Panc1 (cell line): ENCODE data around the gene ZNF160. TPM values are rescaled to one million over a fixed set of nuclear protein-coding genes. Genes with fewer than 3 reads are reported as not detected.

ENCODE experiments used
- ATAC-seq: fragments of 200-7000 bp; cut with Tn5 transposase; 2 replicates; pipeline ENCODE4 v1.9.1; 2020; ENCODE audit warnings: mild to moderate bottlenecking, moderate library complexity
- BruUV-seq: library from RNA; stranded (reverse); fragments of 400-500 nt; replicated peaks from 2 replicates; lab custom pipeline; 2021; lab: Mats Ljungman, UMichigan
- CTCF ChIA-PET: fragments of 300-600 bp; sonication (Branson Sonifier 250); formaldehyde crosslinking; loops from one replicate; lab custom pipeline; 2022; ENCODE audit warnings: antibody characterized with exemption; lab: Charles Lee
- POLR2A ChIA-PET: fragments of 300-600 bp; sonication (Branson Sonifier 250); formaldehyde crosslinking; loops from one replicate; lab custom pipeline; 2022; ENCODE audit warnings: antibody characterized with exemption; lab: Charles Lee
- DNase-seq: peaks from one replicate; pipeline ENCODE4 v3.0.0-alpha.2; 2010; ENCODE audit warnings: low read depth, low spot score
- H3K27ac ChIP-seq: 2 replicates; pipeline ENCODE4 v1.5.1; 2011; ENCODE audit warnings: mild to moderate bottlenecking, low read length, inconsistent platforms
- H3K27me3 ChIP-seq: fragments of 200-500 bp; sonication (Bioruptor generic); 2 replicates; pipeline ENCODE4 v1.6.0; 2014; ENCODE audit warnings: low read length, inconsistent platforms; ENCODE audit not compliant: control insufficient read depth, insufficient read depth
- H3K36me3 ChIP-seq: fragments of 200-500 bp; sonication (Bioruptor generic); 2 replicates; pipeline ENCODE4 v1.5.1; 2014; ENCODE audit warnings: inconsistent platforms, mild to moderate bottlenecking, low read length, moderate library complexity; ENCODE audit not compliant: control insufficient read depth, insufficient read depth
- H3K4me1 ChIP-seq: 2 replicates; pipeline ENCODE4 v1.5.1; 2011; ENCODE audit warnings: inconsistent platforms, mild to moderate bottlenecking, low read length, moderate library complexity; ENCODE audit not compliant: control insufficient read depth, insufficient read depth
- H3K4me3 ChIP-seq, 2 experiments: 2 replicates each; pipeline ENCODE4 v1.5.1; 2011 to 2012; ENCODE audit warnings: low read depth in 2 of 2, low read length in 2 of 2, mild to moderate bottlenecking in 2 of 2, inconsistent platforms in 1 of 2, moderate library complexity in 1 of 2
- H3K9me3 ChIP-seq: fragments of 200-500 bp; sonication (Bioruptor generic); 2 replicates; pipeline ENCODE4 v1.5.1; 2014; ENCODE audit warnings: low read depth, mild to moderate bottlenecking, inconsistent platforms, low read length, moderate library complexity; ENCODE audit not compliant: control insufficient read depth, insufficient read depth
- CTCF ChIP-seq: fragments of 450-650 bp; IDR thresholded peaks from 2 replicates; pipeline ENCODE4 v1.5.1; 2017; ENCODE audit warnings: mild to moderate bottlenecking
- POLR2AphosphoS5 ChIP-seq: IDR thresholded peaks from 2 replicates; pipeline ENCODE4 v1.6.1; 2012; ENCODE audit warnings: mild to moderate bottlenecking, low read depth, low read length, moderate library complexity
- REST ChIP-seq, 2 experiments: IDR thresholded peaks; 2 replicates each; pipeline ENCODE4 v1.6.1; 2011 to 2012; ENCODE audit warnings: low read depth in 2 of 2, control low read depth in 1 of 2, low read length in 1 of 2, mild to moderate bottlenecking in 1 of 2, moderate library complexity in 1 of 2; ENCODE audit not compliant: insufficient read depth in 1 of 2
- SIN3A ChIP-seq: IDR thresholded peaks from 2 replicates; pipeline ENCODE4 v1.6.1; 2012; ENCODE audit warnings: low read depth, mild to moderate bottlenecking, low read length, moderate library complexity, borderline replicate concordance; ENCODE audit not compliant: insufficient read depth
- TCF7L2 ChIP-seq: IDR thresholded peaks from 2 replicates; pipeline ENCODE4 v1.6.1; 2011; ENCODE audit warnings: mild to moderate bottlenecking, low read depth, low read length, inconsistent platforms
- in situ Hi-C: cut with HindIII; loops from 2 replicates; pipeline ENCODE4 v1.10.0; 2016; ENCODE audit warnings: low sequenced_read_pairs, low pct_unique_long_range_greater_than_20kb
- intact Hi-C: fragments of 100-400 bp; cut with micrococcal nuclease; formaldehyde crosslinking; loops from one replicate; pipeline ENCODE4 v1.10.0; 2022; ENCODE audit not compliant: unreplicated experiment
- total RNA-seq: library from RNA; stranded (reverse); gene quantifications from one replicate; pipeline ENCODE4 v1.2.1, GENCODE V29; 2021; ENCODE audit not compliant: unreplicated experiment

ZNF160 gene
- total RNA-seq, 1 experiment from 2014 or later = 29.1 TPM

- intact Hi-C loops (no loop called here), in situ Hi-C loops (no loop called here)
- ChIA-PET CTCF (no interaction called here), POLR2A (no interaction called here)
- Histone ChIP-seq H3K4me3 (no peak overlapping the region), H3K9me3 (no peaks in the 10 kb centered on the region), H3K27ac (no peak overlapping the region), H3K4me1 (no peaks in the 10 kb centered on the region), H3K36me3 (no peaks in the 10 kb centered on the region), H3K27me3 (no peaks in the 10 kb centered on the region)
- DNase-seq (no peak), ATAC-seq (no peak)
- no TSS peak for BruUV-seq
- TF ChIP-seq POLR2AphosphoS5 (no peak), REST (IDR thresholded peaks at IDR 0.05; ENCODE audit: insufficient read depth in 1 of 2, low read depth in 2 of 2, low read length in 1 of 2) (no peak), CTCF (no peak), SIN3A (no peak), TCF7L2 (no peak)
These were observed 20.2 kb upstream of the ZNF160 start for GRCh38 chr19:53123400-53123799.

GRCh38 chr19:53112286-53112685, 9.1 kb upstream of the ZNF160 start:
- BruUV-seq = no TSS peak

More at GRCh38 chr19:53112286-53112685, 9.1 kb upstream of the ZNF160 start:
- Histone ChIP-seq H3K27ac (no peak overlapping the region), H3K4me1 (no peaks in the 10 kb centered on the region), H3K36me3 (no peaks in the 10 kb centered on the region), H3K9me3 (peaks cover 30% of the 10 kb centered on the region; the same call in 1 of the 2 replicates), H3K4me3 (no peak overlapping the region), H3K27me3 (no peaks in the 10 kb centered on the region)
- ATAC-seq (no peak), DNase-seq (no peak)
- intact Hi-C loops = no loop called here
- CTCF ChIA-PET = no interaction called here
- TF ChIP-seq TCF7L2 (no peak), CTCF (no peak), REST (IDR thresholded peaks at IDR 0.05; ENCODE audit: insufficient read depth in 1 of 2, low read depth in 2 of 2, low read length in 1 of 2) (no peak), POLR2AphosphoS5 (no peak), SIN3A (no peak)
- in situ Hi-C loops = no loop called here
- POLR2A ChIA-PET = no interaction called here
